C4-2B (cell line): ENCODE measurements around the gene RAF1.

Source experiments
- H3K27ac ChIP-seq: fragments of 450-650 bp; 2 replicates; pipeline ENCODE4 v1.5.1; 2017
- CTCF ChIP-seq: fragments of 450-650 bp; conservative IDR thresholded peaks from 2 replicates; pipeline ENCODE4 v1.5.1; 2017; ENCODE audit warnings: mild to moderate bottlenecking
- ZFX ChIP-seq: fragments of 450-650 bp; IDR thresholded peaks from 2 replicates; pipeline ENCODE4 v1.6.1; 2017

The RAF1 gene

GRCh38 chr3:12620305-12620704 is 43.6 kb downstream of the RAF1 start:
- no peak overlapping the region for H3K27ac ChIP-seq
- TF ChIP-seq CTCF (no peak), ZFX (no peak)

GRCh38 chr3:12618426-12618825 is 45.5 kb downstream of the RAF1 start:
- no peak overlapping the region for H3K27ac ChIP-seq
- TF ChIP-seq ZFX = no peak
- TF ChIP-seq CTCF = no peak

GRCh38 chr3:12615266-12615665 is 48.7 kb downstream of the RAF1 start:
- no peak overlapping the region for H3K27ac ChIP-seq
- TF ChIP-seq CTCF (no peak), ZFX (no peak)

- TF ChIP-seq CTCF (no peak), ZFX (no peak)
- H3K27ac ChIP-seq = no peak overlapping the region
These were observed 50.7 kb downstream of the RAF1 start for GRCh38 chr3:12613250-12613649.

GRCh38 chr3:12612514-12613226 is 51.2 kb downstream of the RAF1 start:
- H3K27ac ChIP-seq = no peak overlapping the region
- no peak for TF ChIP-seq CTCF
- no peak for TF ChIP-seq ZFX

GRCh38 chr3:12611117-12611516 is 52.8 kb downstream of the RAF1 start:
- TF ChIP-seq ZFX = no peak
- no peak for TF ChIP-seq CTCF
- no peak overlapping the region for H3K27ac ChIP-seq

- no peak for TF ChIP-seq CTCF
- TF ChIP-seq ZFX = no peak
- no peak overlapping the region for H3K27ac ChIP-seq
These were observed 55.5 kb downstream of the RAF1 start for GRCh38 chr3:12608376-12608775.
